ENCODE measurements around the gene DAZAP2.

Gene DAZAP2

GRCh38 chr12:51195841-51196240 is 42.8 kb upstream of the DAZAP2 start:
- no peak for DNase-seq (ENCODE audit: low read depth)
- no peak overlapping the region for H3K4me3 ChIP-seq (ENCODE audit: low read depth, low read length)
- TF ChIP-seq MAX (IDR thresholded peaks at IDR 0.05; ENCODE audit: low read depth, low read length) (no peak), MYC (IDR thresholded peaks at IDR 0.05; ENCODE audit: low read depth, low read length) (no peak), POLR2A (IDR thresholded peaks at IDR 0.05; ENCODE audit: extremely low read depth, insufficient read length) (no peak), CTCF (IDR thresholded peaks at IDR 0.05; ENCODE audit: low read depth, low read length) (no peak)

GRCh38 chr12:51196547-51196946 is 42.1 kb upstream of the DAZAP2 start:
- H3K4me3 ChIP-seq (ENCODE audit: low read depth, low read length), result no peak overlapping the region
- DNase-seq (ENCODE audit: low read depth), result no peak
- TF ChIP-seq MYC (IDR thresholded peaks at IDR 0.05; ENCODE audit: low read depth, low read length), result no peak

GRCh38 chr12:51197736-51198567 is 40.7 kb upstream of the DAZAP2 start:
- no peak overlapping the region for H3K4me3 ChIP-seq (ENCODE audit: low read depth, low read length)
- no peak for DNase-seq (ENCODE audit: low read depth)
- TF ChIP-seq POLR2A (IDR thresholded peaks at IDR 0.05; ENCODE audit: extremely low read depth, insufficient read length) (no peak), MYC (IDR thresholded peaks at IDR 0.05; ENCODE audit: low read depth, low read length) (no peak), MAX (IDR thresholded peaks at IDR 0.05; ENCODE audit: low read depth, low read length) (no peak), CTCF (IDR thresholded peaks at IDR 0.05; ENCODE audit: low read depth, low read length) (no peak)

- TF ChIP-seq MYC (IDR thresholded peaks at IDR 0.05; ENCODE audit: low read depth, low read length) (no peak), CTCF (IDR thresholded peaks at IDR 0.05; ENCODE audit: low read depth, low read length) (no peak), MAX (IDR thresholded peaks at IDR 0.05; ENCODE audit: low read depth, low read length) (no peak), POLR2A (IDR thresholded peaks at IDR 0.05; ENCODE audit: extremely low read depth, insufficient read length) (no peak)
- H3K4me3 ChIP-seq (ENCODE audit: low read depth, low read length), result no peak overlapping the region
- no peak for DNase-seq (ENCODE audit: low read depth)
These were observed 39.9 kb upstream of the DAZAP2 start for GRCh38 chr12:51198568-51199365.

- no peak overlapping the region for H3K4me3 ChIP-seq (ENCODE audit: low read depth, low read length)
- DNase-seq (ENCODE audit: low read depth), result no peak
- no peak for TF ChIP-seq CTCF (IDR thresholded peaks at IDR 0.05; ENCODE audit: low read depth, low read length)
- no peak for TF ChIP-seq MYC (IDR thresholded peaks at IDR 0.05; ENCODE audit: low read depth, low read length)
- TF ChIP-seq MAX (IDR thresholded peaks at IDR 0.05; ENCODE audit: low read depth, low read length), result no peak
- no peak for TF ChIP-seq POLR2A (IDR thresholded peaks at IDR 0.05; ENCODE audit: extremely low read depth, insufficient read length)
These were observed 39.2 kb upstream of the DAZAP2 start for GRCh38 chr12:51199366-51199945.

- DNase-seq (ENCODE audit: low read depth), result no peak
- no peak overlapping the region for H3K4me3 ChIP-seq (ENCODE audit: low read depth, low read length)
- TF ChIP-seq MAX (IDR thresholded peaks at IDR 0.05; ENCODE audit: low read depth, low read length), result no peak
- no peak for TF ChIP-seq CTCF (IDR thresholded peaks at IDR 0.05; ENCODE audit: low read depth, low read length)
- TF ChIP-seq POLR2A (IDR thresholded peaks at IDR 0.05; ENCODE audit: extremely low read depth, insufficient read length), result no peak
- no peak for TF ChIP-seq MYC (IDR thresholded peaks at IDR 0.05; ENCODE audit: low read depth, low read length)
These were observed 38.5 kb upstream of the DAZAP2 start for GRCh38 chr12:51200156-51200555.
